NCI-H2029 (cell line): ENCODE results near the gene PGF.
"Not testable (repeated sequence)": the region's sequence is repeated elsewhere in the genome, so short reads cannot be mapped to it uniquely, and the experiment has no call there.

ENCODE experiments used
- DNase-seq: peaks from one replicate; lab custom pipeline; 2025; lab: John Stamatoyannopoulos, UW

The PGF gene

DNA sequence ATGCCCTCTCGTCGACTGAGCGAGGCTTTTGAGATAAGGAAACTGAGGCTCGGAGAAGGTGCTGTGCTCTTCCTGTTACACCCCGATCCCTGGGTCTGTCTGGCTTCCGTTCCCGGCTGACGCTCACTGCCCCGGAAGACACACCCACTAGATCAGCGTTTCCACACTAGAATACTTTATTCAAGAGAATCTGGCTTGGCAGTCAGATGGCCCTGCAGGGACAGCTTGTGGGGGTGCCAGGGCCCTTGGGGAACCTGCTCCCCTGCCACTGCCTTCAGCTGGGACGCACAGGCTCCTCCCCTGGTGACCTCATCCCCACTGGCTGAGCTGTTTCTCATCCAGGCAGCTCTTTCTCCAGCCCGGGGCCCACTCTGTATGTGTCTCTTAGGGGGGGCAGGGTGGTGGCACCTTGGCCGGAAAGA is 13.7 kb downstream of the PGF start:
- no peak for DNase-seq

- no peak for DNase-seq
Observed at GRCh38 chr14:74940956-74941565, 14.3 kb downstream of the PGF start.

DNA sequence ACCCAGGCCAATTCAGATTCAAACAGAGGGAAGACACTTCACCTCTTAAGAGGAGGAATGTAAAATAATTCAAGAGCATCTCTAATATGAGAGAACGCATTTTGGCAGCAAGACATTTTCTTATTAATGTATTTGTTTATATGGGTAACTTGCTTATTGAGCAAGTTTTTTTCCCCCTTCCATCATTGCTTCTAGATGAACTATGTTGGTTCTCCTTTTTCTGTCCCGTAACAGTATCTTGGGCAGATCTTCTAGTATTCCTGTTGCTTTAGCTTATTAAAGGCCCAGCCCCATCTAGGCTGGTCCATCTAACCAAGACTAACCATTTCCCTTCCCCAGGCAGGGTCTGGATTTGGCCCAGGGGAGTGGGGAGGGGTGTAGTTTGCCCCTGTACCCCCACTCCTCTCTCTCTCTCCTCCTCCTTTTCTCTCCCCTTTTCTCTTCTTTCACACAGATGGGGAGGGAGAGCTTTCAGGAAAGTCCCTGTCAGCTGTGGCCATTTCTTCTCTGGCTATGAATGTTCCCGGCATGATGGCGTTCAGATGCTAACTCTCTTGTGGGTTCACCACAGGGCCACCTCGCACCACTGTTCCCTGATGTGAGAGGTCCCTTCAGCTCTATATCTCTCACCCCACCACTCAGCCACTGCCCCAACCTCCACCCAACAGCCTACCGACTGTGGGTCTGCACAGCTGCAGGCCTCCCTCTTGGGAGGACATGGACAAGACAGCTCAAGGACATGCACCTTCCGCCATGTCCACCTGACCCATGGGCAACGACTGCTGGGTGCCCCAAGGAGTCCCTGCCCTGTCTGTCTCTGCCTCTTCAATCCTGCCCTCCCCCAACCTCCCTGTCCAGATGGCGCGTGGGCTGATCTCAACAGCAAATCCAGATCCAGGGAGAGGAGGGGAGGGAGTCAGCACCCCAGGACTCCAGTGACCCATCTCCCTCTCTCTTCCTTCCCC is 16.6 kb downstream of the PGF start:
- DNase-seq: no peak

GRCh38 chr14:74937171-74937570 is 18.2 kb downstream of the PGF start:
- no peak for DNase-seq

- DNase-seq: no peak
Observed at GRCh38 chr14:74936731-74937130, 18.7 kb downstream of the PGF start.

- DNase-seq: no peak
Observed at GRCh38 chr14:74936151-74936550, 19.2 kb downstream of the PGF start.

GRCh38 chr14:74935360-74935680 is 20.1 kb downstream of the PGF start:
- DNase-seq: no peak

GRCh38 chr14:74934476-74935359 is 20.7 kb downstream of the PGF start:
- DNase-seq: no peak

DNA sequence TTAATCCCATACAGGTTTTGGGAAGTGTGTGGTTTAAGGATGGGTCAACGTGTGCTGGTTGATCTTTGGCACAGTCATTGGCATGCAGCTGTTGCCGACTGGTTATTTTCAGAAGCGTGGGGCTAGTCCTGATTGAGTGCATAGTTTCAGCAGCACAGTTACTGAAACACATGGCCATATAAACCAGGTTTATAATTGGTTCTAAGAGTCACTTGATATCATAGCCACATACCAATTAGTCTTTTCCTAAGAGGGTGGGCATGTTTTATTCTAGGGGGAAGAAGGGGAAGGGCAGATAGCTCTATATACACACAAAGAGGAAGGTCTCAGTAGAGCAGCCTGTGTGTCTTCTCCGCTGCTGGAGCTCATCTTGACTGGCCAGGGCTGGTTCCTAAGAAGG is 21.4 kb downstream of the PGF start:
- no peak for DNase-seq

DNA sequence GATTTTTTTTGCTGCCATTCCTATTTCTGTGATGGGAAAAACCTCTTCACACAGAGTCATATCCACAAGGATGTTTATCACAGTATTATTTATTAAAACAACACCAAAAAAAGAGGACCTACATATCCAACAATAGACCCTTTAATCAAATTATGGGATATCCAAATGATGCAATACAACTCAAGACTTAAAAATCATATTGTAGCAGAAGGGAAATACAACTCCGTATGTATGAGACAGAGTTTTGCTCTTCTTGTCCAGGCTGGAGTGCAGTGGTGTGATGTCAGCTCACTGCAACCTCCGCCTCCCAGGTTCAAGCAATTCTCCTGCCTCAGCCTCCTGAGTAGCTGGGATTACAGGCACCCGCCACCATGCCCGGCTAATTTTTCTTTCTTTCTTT is 22.5 kb downstream of the PGF start:
- DNase-seq: not testable (repeated sequence)

DNA sequence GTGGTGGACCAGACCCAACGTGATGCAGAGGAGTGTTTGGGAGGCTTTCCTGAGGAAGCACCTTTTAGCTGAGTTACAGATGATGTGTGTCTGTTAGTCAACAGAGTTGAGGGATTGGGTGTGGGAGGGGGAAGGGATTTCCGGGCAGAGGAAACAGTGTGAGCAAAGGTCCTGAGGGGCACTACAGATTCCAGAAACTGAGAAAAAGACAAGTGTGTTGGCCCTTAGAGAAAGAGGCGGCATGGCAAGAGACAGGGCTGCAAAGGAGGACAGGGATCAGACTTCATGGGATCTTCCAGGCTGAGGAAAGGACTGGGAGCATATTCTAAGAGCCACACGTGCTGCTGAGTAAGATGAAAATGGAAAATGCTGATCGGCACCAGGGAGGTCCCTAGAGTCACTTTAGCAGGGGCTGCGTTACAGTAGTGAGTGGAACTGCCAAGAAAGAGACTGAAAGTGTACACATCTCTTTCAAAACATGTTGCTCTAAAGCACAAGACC is 22.9 kb downstream of the PGF start:
- no peak for DNase-seq

- DNase-seq: not testable (repeated sequence)
Observed at GRCh38 chr14:74931744-74932143, 23.7 kb downstream of the PGF start.

DNA sequence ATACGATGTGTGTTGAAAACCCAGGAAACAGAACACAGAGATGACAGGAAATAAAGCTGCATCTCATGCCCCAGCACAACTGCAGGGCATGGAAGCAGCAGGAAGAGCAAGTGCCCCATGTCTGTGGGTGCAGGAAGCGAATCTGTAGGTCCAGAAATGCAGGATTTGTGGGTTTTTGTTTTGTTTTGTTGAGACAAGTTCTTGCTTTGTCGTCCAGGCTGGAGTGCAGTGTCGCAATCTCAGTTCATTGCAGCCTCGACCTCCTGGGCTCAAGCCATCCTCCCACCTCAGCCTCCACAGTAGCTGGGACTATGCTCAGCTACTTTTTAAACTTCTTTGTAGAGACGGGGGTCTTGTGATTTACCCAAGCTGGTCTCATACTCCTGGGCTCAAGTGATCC is 26.2 kb downstream of the PGF start:
- DNase-seq: no peak

- DNase-seq: no peak
Observed at GRCh38 chr14:74927225-74927624, 28.2 kb downstream of the PGF start.

GRCh38 chr14:74924061-74924460 is 31.3 kb downstream of the PGF start:
- no peak for DNase-seq

GRCh38 chr14:74922752-74923401 is 32.5 kb downstream of the PGF start, which contains the start of gene RPS6KL1:
TSS of gene RPS6KL1 (minus strand) at chr14:74923260. CDS start at chr14:74921541, 1,719 bp downstream.
- peak; percentile 59 for DNase-seq

DNA sequence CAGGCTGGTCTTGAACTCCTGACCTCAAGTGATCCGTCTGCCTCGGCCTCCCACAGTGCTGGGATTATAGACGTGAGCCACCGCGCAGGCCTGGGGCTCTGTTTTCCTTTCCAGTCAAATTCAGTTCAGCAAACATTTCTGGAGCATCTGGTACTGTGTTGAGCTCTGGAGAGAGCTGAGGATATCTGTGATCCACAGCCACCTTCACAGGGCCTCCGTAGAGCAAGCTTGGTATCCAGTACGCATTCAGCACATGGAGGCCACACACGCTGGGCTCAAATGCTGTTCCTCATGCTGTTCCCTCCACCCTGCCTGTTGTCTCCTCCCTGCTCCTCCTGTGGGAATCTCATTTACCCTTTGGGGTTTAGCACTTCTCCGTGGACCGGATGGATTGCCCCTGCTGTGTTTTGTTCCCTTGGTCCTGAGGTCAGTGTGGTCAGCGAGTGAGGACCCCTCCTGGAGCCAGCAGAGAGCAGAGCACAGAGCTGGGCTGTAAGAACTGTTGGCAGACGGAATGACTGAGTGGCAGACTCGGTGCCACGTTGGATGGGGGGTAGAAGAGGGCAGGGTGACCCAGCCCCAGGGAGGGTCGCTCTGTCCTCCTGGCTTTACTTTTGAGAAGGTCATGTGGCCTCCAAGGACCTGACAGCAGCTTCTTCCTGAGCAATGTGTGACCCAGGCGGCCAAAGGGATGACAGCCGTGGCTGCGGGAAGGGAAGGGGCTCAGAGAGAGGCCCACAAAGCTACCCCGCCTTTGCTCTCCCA is 33.2 kb downstream of the PGF start:
- no peak for DNase-seq

GRCh38 chr14:74921053-74921620 is 34.3 kb downstream of the PGF start:
- no peak for DNase-seq

GRCh38 chr14:74920281-74920680 is 35.1 kb downstream of the PGF start:
- DNase-seq: no peak

- DNase-seq: no peak
Observed at GRCh38 chr14:74919421-74920165, 35.8 kb downstream of the PGF start.
